WI38 (cell line): ENCODE measurements around the gene ARHGAP45.

Experiments
- H3K4me3 ChIP-seq: 2 replicates; pipeline ENCODE4 v1.5.1; 2011; ENCODE audit warnings: low read depth, mild to moderate bottlenecking, control low read depth, low read length
- CTCF ChIP-seq: IDR thresholded peaks from 2 replicates; pipeline ENCODE4 v1.5.1; 2012; ENCODE audit warnings: low read depth, mild to moderate bottlenecking, control low read depth, low read length

ARHGAP45 gene

DNA sequence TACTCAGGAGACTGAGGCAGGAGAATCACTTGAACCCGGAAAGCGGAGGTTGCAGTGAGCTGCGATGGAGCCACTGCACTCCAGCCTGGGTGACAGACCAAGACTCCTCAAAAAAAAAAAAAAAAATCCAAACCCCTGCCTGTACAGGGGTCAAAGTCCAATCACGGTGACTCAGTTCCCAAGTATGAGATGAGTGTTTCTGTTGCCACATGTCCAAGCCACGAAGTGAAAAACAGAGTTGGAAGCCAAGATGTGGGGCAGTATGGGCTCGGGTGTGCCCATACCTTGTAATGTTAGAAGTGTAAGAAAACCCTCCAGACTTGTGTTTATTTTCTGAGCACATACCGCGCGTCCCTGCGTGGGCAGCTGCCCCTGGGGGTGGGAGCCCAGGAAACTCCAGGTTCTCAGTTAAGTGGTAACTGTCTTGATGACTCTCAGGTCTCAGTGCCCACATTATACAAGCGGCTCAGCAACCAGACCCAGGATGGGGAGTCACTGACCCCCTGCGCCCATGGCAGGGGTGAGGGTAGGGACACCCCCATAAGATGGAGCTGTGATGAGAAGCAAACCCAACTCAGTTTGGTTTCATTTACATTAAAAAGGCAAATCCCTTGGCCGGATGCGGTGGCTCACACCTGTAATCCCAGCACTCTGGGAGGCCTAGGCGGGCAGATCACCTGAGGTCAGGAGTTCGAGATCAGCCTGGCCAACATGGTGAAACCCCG is 35.6 kb downstream of the ARHGAP45 start:
- no peak for TF ChIP-seq CTCF
- H3K4me3 ChIP-seq, result no peak overlapping the region

- H3K4me3 ChIP-seq, result peak overlapping the region; percentile 5; the same call in 1 of the 2 replicates
Observed at GRCh38 chr19:1103132-1103707, 36.3 kb downstream of the ARHGAP45 start.

DNA sequence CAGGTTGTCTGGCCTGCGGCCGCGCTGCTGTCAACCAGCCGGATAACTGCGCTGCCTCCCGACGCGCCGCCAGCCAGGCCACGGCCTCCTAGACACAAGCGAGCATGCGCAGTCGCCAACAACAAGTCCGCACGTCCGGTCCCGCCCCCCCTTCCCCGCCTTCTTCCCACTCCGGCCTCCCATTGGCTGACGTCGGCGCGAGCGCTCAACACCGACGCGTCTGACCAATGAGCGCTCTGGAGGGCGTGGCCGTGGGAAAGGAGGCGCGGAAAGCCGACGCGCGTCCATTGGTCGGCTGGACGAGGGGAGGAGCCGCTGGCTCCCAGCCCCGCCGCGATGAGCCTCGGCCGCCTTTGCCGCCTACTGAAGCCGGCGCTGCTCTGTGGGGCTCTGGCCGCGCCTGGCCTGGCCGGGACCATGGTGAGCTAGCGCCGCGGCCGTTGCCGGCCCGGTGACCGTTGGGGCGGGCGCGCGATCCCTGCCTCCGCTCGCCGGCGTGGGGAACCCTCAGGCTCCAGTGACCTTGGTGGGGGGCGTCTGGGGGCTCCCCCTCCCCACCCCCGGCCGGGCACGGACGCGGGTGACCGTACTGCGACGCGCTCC is 36.8 kb downstream of the ARHGAP45 start, which contains the start of gene GPX4:
GPX4 (plus strand) TSS at position 287 of the 603 bp plus-strand sequence; CDS start at position 337, 50 bp downstream.
- H3K4me3 ChIP-seq, result peak within 1 kb of the TSS; percentile 72
- TF ChIP-seq CTCF, result no peak

More at GRCh38 chr19:1103132-1103707, 36.3 kb downstream of the ARHGAP45 start:
- no peak for TF ChIP-seq CTCF

DNA sequence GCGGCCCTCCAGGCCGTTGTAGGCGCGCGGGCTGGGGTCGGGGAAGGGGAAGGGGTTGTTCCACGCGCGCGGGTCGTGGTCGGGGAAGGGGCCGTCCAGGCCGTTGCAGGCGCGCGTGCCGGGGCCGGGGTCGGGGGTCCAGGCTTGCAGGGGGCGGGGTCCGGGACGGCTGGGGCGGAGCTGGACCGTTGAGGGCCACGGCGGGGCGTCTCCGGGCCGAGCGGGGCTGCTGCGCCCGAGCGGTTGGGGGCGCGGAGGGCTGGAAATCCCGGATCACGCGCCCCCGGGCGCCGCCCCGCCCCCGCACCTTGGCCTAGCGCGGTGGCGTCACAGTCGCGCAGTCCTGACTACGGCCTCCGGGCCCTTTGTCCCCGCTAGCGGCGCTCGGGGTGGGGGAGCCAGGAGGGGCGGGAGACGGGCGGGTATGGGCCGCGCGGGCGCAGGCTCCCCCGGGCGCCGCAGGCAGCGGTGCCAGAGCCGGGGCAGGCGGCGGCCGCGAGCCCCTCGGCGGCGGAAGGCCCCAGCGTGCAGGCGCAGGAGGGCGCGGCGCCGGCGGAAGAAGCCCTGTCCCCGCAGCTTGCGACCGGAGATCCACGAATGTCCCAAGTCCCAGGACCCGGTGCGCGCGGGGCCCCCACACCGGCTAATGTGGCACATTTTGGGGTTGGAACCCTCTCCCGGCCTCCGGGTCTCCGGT is 37.5 kb downstream of the ARHGAP45 start:
- peak overlapping the region; percentile 72 for H3K4me3 ChIP-seq
- no peak for TF ChIP-seq CTCF

- no peak for TF ChIP-seq CTCF
- H3K4me3 ChIP-seq, result peak overlapping the region; percentile 72
Observed at GRCh38 chr19:1105008-1105872, 38.3 kb downstream of the ARHGAP45 start.

DNA sequence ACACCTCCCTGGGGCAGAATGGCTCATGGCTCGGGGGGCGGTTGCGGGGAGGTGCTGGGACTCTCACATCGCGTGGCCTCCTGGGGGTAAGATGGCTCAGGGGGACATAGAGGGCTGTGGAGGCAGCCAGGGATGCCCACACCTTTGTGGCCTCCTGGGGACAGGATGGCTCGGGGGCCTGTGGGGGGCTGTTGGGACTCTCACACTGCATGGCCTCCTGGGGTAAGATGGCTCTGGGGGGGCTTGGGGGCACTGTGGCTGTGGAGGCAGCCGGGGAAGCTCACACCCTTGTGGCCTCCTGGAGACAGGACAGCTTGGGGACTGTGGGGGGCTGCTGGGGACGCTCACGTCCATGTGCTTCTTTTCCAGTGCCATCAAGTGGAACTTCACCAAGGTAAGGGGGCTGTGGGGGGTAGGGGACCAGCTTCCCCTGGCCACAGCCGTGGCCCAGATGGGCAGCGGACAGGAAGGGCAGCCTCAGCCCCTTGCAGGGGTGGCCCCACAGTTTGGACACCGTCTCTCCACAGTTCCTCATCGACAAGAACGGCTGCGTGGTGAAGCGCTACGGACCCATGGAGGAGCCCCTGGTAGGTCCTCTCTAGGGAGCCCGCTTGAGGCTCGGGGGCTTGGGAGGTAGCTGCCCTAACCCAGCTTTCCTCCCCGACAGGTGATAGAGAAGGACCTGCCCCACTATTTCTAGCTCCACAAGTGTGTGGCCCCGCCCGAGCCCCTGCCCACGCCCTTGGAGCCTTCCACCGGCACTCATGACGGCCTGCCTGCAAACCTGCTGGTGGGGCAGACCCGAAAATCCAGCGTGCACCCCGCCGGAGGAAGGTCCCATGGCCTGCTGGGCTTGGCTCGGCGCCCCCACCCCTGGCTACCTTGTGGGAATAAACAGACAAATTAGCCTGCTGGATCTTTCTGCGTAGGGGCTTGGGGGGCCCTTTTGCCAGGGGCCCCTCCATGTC is 39.2 kb downstream of the ARHGAP45 start:
- TF ChIP-seq CTCF, result no peak
- H3K4me3 ChIP-seq, result no peak overlapping the region; the same call in 1 of the 2 replicates
